Measurements from ENCODE around the gene ZNF431. TPM values are rescaled to one million over a fixed set of nuclear protein-coding genes. Genes with fewer than 3 reads are reported as not detected.
"Not testable (repeated sequence)": the region's sequence is repeated elsewhere in the genome, so short reads cannot be mapped to it uniquely, and the experiment has no call there.

Gene ZNF431
- total and polyA plus RNA-seq, 9 donors, result 11.7 to 52.2 (median 30.5) TPM

DNA sequence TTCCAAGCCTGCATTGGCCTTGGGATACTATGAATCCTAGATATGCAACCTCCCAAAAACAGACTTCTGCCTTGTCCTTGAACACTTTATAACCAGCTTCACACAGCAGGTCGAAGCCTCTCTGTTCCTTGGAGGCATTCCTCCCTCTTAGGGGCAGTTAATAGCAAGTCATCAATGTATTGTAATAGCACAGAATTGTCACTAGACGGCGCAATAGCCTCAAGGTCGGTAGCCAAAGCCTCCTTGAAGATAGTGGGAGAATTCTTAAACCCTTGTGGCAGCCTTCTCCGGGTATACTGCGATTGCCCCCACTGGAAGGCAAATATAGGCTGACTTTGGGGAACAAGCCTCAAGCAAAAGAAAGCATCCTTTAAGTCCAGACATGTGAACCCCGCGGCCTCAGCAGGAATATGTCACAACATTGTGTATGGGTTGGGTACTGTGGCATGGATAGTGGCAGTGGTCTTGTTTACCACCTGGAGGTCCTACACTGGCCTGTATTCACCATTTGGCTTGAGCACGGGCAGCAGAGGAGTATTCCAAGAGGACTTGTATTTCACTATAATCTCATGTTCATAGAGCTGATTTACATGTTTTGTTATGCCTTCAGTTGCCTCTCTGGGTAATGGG, 61.1 kb downstream of the ZNF431 start:
- Histone ChIP-seq H3K27ac (peak overlapping the region in 1 of 2 donors; percentile 3), H3K36me3 (no peaks in the 10 kb centered on the region), H3K4me3 (no peak overlapping the region), H3K27me3 (no peaks in the 10 kb centered on the region), H3K9me3 (no peaks in the 10 kb centered on the region), H3K4me1 (ENCODE audit: insufficient read depth) (peaks cover 30% of the 10 kb centered on the region)
- no peak for DNase-seq
- 38 to 47% (median 40%) methylated on average over 9 of the region's 9 CpGs for WGBS, 3 donors
- no peak for TF ChIP-seq EP300 (IDR thresholded peaks at IDR 0.05)
- TF ChIP-seq POLR2A (IDR thresholded peaks at IDR 0.05), result no peak
- TF ChIP-seq, protein P1, sequence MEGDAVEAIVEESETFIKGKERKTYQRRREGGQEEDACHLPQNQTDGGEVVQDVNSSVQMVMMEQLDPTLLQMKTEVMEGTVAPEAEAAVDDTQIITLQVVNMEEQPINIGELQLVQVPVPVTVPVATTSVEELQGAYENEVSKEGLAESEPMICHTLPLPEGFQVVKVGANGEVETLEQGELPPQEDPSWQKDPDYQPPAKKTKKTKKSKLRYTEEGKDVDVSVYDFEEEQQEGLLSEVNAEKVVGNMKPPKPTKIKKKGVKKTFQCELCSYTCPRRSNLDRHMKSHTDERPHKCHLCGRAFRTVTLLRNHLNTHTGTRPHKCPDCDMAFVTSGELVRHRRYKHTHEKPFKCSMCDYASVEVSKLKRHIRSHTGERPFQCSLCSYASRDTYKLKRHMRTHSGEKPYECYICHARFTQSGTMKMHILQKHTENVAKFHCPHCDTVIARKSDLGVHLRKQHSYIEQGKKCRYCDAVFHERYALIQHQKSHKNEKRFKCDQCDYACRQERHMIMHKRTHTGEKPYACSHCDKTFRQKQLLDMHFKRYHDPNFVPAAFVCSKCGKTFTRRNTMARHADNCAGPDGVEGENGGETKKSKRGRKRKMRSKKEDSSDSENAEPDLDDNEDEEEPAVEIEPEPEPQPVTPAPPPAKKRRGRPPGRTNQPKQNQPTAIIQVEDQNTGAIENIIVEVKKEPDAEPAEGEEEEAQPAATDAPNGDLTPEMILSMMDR (IDR thresholded peaks at IDR 0.05), result peak in 2 of 3 donors; percentile 27 to 34
- intact Hi-C loops (cut with DNase I), result loop anchor here in 1 of 4 donors (5.0 kb wide), 1 partner anchor 494 kb away; no protein-coding TSS in a partner anchor

DNA sequence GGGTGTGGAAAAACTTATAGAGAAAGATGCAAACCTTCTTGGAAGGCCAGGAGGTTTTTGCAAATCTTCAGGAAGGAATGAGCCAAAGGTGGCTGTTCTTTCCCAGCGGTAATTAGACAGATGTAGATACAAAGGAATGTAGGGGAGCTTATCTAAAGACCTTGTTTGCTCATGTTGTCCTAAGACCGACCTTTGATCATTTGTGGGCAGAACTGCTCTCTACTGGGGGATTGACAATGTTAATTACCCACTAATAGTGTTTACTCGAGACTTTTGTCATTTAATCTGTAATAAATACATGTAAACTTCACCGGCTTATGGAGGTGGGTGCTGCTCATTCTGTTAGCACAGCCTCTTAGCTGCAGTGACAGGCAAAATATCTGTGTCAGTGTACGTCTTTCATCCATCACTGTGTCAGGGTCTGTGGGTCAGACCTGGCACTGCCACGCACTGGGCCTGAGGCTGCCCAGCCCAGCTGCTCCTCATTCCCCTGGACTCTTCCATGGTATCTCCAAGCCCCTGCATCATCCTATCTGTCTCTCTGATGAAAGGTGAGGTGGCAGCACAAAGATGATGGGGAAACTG, 68.3 kb downstream of the ZNF431 start:
- WGBS, 3 donors, result 34 to 43% (median 42%) methylated on average over 6 of the region's 6 CpGs
- H3K27ac ChIP-seq, result no peak overlapping the region
- TF ChIP-seq, protein P1 (IDR thresholded peaks at IDR 0.05), result no peak
- no peak for TF ChIP-seq EP300 (IDR thresholded peaks at IDR 0.05)
- no peak for TF ChIP-seq POLR2A (IDR thresholded peaks at IDR 0.05)

DNA sequence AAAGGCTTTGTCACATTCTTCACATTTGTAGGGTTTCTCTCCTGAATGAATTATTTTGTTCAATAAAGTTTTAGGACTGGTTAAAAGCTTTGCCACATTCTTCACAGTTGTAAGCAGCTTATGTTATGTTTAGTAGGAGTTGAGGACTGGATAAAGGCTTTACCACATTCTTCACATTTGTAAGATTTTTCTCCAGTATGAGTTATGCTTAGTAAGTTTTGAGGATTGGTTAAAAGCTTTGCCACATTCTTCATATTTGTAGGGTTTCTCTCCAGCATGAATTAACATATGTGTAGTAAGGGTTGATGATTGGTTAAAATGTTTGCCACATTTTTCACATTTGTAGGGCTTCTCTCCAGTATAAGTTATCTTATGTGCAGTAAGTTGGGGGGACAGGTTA, 79.9 kb downstream of the ZNF431 start:
- intact Hi-C loops (cut with DNase I), result no loop called here
- H3K4me1 ChIP-seq (ENCODE audit: insufficient read depth), result no peaks in the 10 kb centered on the region
- H3K27me3 ChIP-seq, result no peaks in the 10 kb centered on the region
- no peak for TF ChIP-seq POLR2A (IDR thresholded peaks at IDR 0.05)
- TF ChIP-seq, protein P1 (IDR thresholded peaks at IDR 0.05), result no peak
- no peak for TF ChIP-seq EP300 (IDR thresholded peaks at IDR 0.05)
- no peak overlapping the region for H3K27ac ChIP-seq
- no peak for DNase-seq
- no peaks in the 10 kb centered on the region for H3K36me3 ChIP-seq
- no peaks in the 10 kb centered on the region for H3K9me3 ChIP-seq
- H3K4me3 ChIP-seq, result no peak overlapping the region

More for the DNA sequence above, 68.3 kb downstream of the ZNF431 start:
- intact Hi-C loops (cut with DNase I), result no loop called here
- Histone ChIP-seq H3K27me3 (no peaks in the 10 kb centered on the region), H3K4me1 (ENCODE audit: insufficient read depth) (peaks cover 11% of the 10 kb centered on the region), H3K4me3 (no peak overlapping the region), H3K36me3 (no peaks in the 10 kb centered on the region), H3K9me3 (no peaks in the 10 kb centered on the region)
- no peak for DNase-seq

DNA sequence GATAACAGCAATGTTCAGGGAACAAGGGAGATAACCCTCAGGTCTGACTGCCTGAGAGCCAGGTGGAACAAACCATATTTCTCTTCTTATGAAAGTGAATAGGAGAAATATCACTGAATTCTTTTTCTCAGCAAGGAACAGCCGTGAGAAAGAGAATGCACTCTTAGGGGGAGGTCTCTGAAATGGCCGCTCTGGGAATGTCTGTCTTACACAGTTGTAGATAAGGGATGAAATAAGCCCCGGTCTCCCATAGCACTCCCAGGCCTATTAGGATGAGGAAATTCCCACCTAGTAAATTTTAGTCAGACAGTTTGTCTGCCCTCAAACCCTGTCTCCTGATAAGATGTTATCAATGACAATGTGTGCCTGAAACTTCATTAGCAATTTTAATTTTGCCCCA, 88.1 kb downstream of the ZNF431 start:
- H3K4me3 ChIP-seq; intact Hi-C loops (cut with DNase I); H3K9me3 ChIP-seq; H3K4me1 ChIP-seq (ENCODE audit: insufficient read depth); H3K36me3 ChIP-seq; DNase-seq; H3K27ac ChIP-seq; H3K27me3 ChIP-seq: not testable (repeated sequence)
- WGBS, 3 donors, result 75 to 88% (median 79%) methylated on average over 3 of the region's 3 CpGs

DNA sequence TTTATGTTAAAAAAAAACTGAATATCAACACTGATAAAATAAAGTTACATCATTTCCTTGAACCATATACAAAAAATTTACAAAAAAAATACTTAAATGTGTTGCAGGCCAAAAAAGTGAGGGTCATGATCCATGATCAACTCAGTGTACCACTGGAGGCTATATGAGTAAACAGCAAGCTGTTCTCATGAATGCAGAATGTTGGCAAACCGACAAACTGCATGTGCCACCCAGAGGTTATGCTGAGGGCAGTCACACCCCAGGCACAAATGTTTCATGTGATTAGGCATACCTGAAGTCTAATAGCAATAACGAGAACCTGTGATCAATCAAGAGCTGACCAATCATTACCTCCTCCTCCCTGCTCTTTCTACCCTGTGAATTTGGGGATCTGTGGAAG, 91.9 kb downstream of the ZNF431 start:
- H3K9me3 ChIP-seq, result no peaks in the 10 kb centered on the region
- TF ChIP-seq POLR2A (IDR thresholded peaks at IDR 0.05) (no peak), EP300 (IDR thresholded peaks at IDR 0.05) (no peak)
- TF ChIP-seq, protein P1 (IDR thresholded peaks at IDR 0.05), result no peak
- no peaks in the 10 kb centered on the region for H3K27me3 ChIP-seq
- H3K4me3 ChIP-seq, result no peak overlapping the region
- intact Hi-C loops (cut with DNase I), result no loop called here
- WGBS, 3 donors, result 92 to 93% (median 92%) methylated on average over 2 of the region's 2 CpGs
- H3K36me3 ChIP-seq, result no peaks in the 10 kb centered on the region
- DNase-seq, result no peak
- no peaks in the 10 kb centered on the region for H3K4me1 ChIP-seq (ENCODE audit: insufficient read depth)
- no peak overlapping the region for H3K27ac ChIP-seq

DNA sequence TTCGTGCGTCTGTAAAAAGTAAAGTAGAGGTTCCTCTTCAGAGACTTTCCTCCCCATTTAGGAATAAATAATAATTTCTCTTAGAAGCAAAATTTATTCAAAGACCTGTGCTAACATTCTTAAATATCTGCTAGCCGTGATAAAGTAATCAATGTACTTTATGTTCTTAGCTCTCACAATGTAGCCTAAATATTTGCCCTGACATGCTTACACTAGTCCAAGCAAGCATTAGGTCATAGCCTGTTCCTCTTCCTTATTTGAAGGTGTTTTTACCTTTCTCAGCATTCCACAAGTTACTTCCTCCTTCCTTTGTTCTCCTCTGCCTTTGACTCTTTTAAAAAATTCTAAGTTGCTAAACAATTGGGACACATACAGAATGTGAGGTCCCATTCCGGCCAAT, 94.9 kb downstream of the ZNF431 start:
- intact Hi-C loops (cut with DNase I); H3K9me3 ChIP-seq: not testable (repeated sequence)
- 93 to 94% (median 93%) methylated on average over 4 of the region's 4 CpGs for WGBS, 3 donors

More for the DNA sequence above, 94.9 kb downstream of the ZNF431 start:
- H3K27ac ChIP-seq; H3K4me1 ChIP-seq (ENCODE audit: insufficient read depth); DNase-seq; H3K27me3 ChIP-seq; H3K4me3 ChIP-seq; H3K36me3 ChIP-seq: not testable (repeated sequence)
